GM23338 (cell line): Measurements from ENCODE around the gene ZFP62. TPM values are rescaled to one million over a fixed set of nuclear protein-coding genes. Genes with fewer than 3 reads are reported as not detected.

Experiments
- ATAC-seq: fragments of 200-7000 bp; cut with Tn5 transposase; 3 replicates; pipeline ENCODE4 v1.9.1; 2020
- DNase-seq: peaks from one replicate; pipeline ENCODE4 v3.0.0-alpha.2; 2015; ENCODE audit warnings: low spot score
- H2AFZ ChIP-seq: fragments of 200-600 bp; sonication (generic); 2 replicates; pipeline ENCODE4 v1.8.0; 2016; ENCODE audit warnings: antibody characterized with exemption, mild to moderate bottlenecking, moderate library complexity
- H3F3A ChIP-seq: fragments of 200-600 bp; sonication (generic); replicated peaks from 2 replicates; pipeline ENCODE4 v1.8.0; 2017; ENCODE audit warnings: antibody characterized with exemption, mixed run types, low read depth
- H3K27ac ChIP-seq: fragments of 200-600 bp; sonication (generic); 2 replicates; pipeline ENCODE4 v1.6.1; 2016; ENCODE audit warnings: low read depth
- H3K27me3 ChIP-seq: fragments of 200-600 bp; sonication (generic); 2 replicates; pipeline ENCODE4 v1.8.0; 2016; ENCODE audit warnings: mild to moderate bottlenecking, mixed run types, moderate library complexity; ENCODE audit not compliant: insufficient read depth
- H3K36me3 ChIP-seq: fragments of 200-600 bp; sonication (generic); 2 replicates; pipeline ENCODE4 v1.8.0; 2016; ENCODE audit warnings: mild to moderate bottlenecking; ENCODE audit not compliant: insufficient read depth
- H3K4me1 ChIP-seq: fragments of 200-600 bp; sonication (generic); 2 replicates; pipeline ENCODE4 v1.8.0; 2016; ENCODE audit warnings: mild to moderate bottlenecking, moderate library complexity; ENCODE audit not compliant: insufficient read depth
- H3K4me2 ChIP-seq: fragments of 200-600 bp; sonication (generic); 2 replicates; pipeline ENCODE4 v1.7.1; 2017; ENCODE audit warnings: mixed run types
- H3K4me3 ChIP-seq: fragments of 200-600 bp; sonication (generic); 2 replicates; pipeline ENCODE4 v1.6.1; 2016; ENCODE audit warnings: mixed run types
- H3K79me2 ChIP-seq: fragments of 200-600 bp; sonication (generic); replicated peaks from 2 replicates; pipeline ENCODE4 v1.8.0; 2017; ENCODE audit warnings: mild to moderate bottlenecking; ENCODE audit not compliant: insufficient read depth
- H3K9me2 ChIP-seq: fragments of 200-600 bp; sonication (generic); 2 replicates; pipeline ENCODE4 v1.8.0; 2017; ENCODE audit not compliant: insufficient read depth
- H4K20me1 ChIP-seq: fragments of 200-600 bp; sonication (generic); replicated peaks from 2 replicates; pipeline ENCODE4 v1.8.0; 2017; ENCODE audit warnings: mild to moderate bottlenecking; ENCODE audit not compliant: insufficient read depth
- H3K27ac Mint-ChIP-seq: 2 replicates; pipeline ENCODE4 v1.8.0; 2020; ENCODE audit warnings: inconsistent platforms, mild to moderate bottlenecking, moderate library complexity, mixed read lengths
- H3K27me3 Mint-ChIP-seq: 3 replicates; pipeline ENCODE4 v1.8.0; 2022; ENCODE audit warnings: low read depth, mild to moderate bottlenecking, moderate library complexity, mixed read lengths, inconsistent platforms; ENCODE audit not compliant: insufficient read depth, poor library complexity
- H3K36me3 Mint-ChIP-seq: 3 replicates; pipeline ENCODE4 v1.8.0; 2021; ENCODE audit warnings: low read depth, mild to moderate bottlenecking, inconsistent platforms, moderate library complexity, mixed read lengths
- H3K4me1 Mint-ChIP-seq: 3 replicates; pipeline ENCODE4 v1.8.0; 2020; ENCODE audit warnings: mild to moderate bottlenecking, inconsistent platforms, mixed read lengths
- H3K4me3 Mint-ChIP-seq: 3 replicates; pipeline ENCODE4 v1.8.0; 2021; ENCODE audit warnings: moderate library complexity, mild to moderate bottlenecking, inconsistent platforms, mixed read lengths
- H3K9me3 Mint-ChIP-seq: 3 replicates; pipeline ENCODE4 v1.8.0; 2020; ENCODE audit warnings: moderate library complexity, mild to moderate bottlenecking, inconsistent platforms, mixed read lengths
- EZH2 ChIP-seq: fragments of 200-600 bp; sonication (generic); IDR thresholded peaks from one replicate; pipeline ENCODE4 v1.8.0; 2017; ENCODE audit warnings: antibody characterized with exemption, mild to moderate bottlenecking, low read depth; ENCODE audit not compliant: unreplicated experiment
- JUNB ChIP-seq: IDR thresholded peaks from one replicate; pipeline ENCODE4 v1.6.1; 2016; ENCODE audit warnings: antibody characterized with exemption; ENCODE audit not compliant: unreplicated experiment
- polyA plus RNA-seq: library from polyadenylated mRNA; unstranded; fragments of >200 nt; fragmentation: Nextera tagmentation; extraction: Ambion mirVana; gene quantifications from 2 replicates; pipeline ENCODE4 v1.2.1, GENCODE V29; 2016
- total RNA-seq: library from RNA; depleted of rRNA; stranded (reverse); fragments of >200 nt; shearing (Covaris generic); gene quantifications from 2 replicates; pipeline ENCODE4 v1.2.3, GENCODE V29; 2014
- TF ChIP-seq, protein P1 (sequence below): fragments of 250-450 bp; sonication (Bioruptor Pico); IDR thresholded peaks from 2 replicates; pipeline ENCODE4 v1.5.0; 2020; ENCODE audit warnings: mild to moderate bottlenecking, moderate library complexity
- TF ChIP-seq, protein P2 (sequence below): IDR thresholded peaks from one replicate; pipeline ENCODE4 v1.6.1; 2018; ENCODE audit warnings: antibody characterized with exemption; ENCODE audit not compliant: unreplicated experiment

ZFP62 gene
- total and polyA plus RNA-seq, 2 experiments from 2014 or later, result 32.9 to 33.2 TPM

- TF ChIP-seq, protein P1, sequence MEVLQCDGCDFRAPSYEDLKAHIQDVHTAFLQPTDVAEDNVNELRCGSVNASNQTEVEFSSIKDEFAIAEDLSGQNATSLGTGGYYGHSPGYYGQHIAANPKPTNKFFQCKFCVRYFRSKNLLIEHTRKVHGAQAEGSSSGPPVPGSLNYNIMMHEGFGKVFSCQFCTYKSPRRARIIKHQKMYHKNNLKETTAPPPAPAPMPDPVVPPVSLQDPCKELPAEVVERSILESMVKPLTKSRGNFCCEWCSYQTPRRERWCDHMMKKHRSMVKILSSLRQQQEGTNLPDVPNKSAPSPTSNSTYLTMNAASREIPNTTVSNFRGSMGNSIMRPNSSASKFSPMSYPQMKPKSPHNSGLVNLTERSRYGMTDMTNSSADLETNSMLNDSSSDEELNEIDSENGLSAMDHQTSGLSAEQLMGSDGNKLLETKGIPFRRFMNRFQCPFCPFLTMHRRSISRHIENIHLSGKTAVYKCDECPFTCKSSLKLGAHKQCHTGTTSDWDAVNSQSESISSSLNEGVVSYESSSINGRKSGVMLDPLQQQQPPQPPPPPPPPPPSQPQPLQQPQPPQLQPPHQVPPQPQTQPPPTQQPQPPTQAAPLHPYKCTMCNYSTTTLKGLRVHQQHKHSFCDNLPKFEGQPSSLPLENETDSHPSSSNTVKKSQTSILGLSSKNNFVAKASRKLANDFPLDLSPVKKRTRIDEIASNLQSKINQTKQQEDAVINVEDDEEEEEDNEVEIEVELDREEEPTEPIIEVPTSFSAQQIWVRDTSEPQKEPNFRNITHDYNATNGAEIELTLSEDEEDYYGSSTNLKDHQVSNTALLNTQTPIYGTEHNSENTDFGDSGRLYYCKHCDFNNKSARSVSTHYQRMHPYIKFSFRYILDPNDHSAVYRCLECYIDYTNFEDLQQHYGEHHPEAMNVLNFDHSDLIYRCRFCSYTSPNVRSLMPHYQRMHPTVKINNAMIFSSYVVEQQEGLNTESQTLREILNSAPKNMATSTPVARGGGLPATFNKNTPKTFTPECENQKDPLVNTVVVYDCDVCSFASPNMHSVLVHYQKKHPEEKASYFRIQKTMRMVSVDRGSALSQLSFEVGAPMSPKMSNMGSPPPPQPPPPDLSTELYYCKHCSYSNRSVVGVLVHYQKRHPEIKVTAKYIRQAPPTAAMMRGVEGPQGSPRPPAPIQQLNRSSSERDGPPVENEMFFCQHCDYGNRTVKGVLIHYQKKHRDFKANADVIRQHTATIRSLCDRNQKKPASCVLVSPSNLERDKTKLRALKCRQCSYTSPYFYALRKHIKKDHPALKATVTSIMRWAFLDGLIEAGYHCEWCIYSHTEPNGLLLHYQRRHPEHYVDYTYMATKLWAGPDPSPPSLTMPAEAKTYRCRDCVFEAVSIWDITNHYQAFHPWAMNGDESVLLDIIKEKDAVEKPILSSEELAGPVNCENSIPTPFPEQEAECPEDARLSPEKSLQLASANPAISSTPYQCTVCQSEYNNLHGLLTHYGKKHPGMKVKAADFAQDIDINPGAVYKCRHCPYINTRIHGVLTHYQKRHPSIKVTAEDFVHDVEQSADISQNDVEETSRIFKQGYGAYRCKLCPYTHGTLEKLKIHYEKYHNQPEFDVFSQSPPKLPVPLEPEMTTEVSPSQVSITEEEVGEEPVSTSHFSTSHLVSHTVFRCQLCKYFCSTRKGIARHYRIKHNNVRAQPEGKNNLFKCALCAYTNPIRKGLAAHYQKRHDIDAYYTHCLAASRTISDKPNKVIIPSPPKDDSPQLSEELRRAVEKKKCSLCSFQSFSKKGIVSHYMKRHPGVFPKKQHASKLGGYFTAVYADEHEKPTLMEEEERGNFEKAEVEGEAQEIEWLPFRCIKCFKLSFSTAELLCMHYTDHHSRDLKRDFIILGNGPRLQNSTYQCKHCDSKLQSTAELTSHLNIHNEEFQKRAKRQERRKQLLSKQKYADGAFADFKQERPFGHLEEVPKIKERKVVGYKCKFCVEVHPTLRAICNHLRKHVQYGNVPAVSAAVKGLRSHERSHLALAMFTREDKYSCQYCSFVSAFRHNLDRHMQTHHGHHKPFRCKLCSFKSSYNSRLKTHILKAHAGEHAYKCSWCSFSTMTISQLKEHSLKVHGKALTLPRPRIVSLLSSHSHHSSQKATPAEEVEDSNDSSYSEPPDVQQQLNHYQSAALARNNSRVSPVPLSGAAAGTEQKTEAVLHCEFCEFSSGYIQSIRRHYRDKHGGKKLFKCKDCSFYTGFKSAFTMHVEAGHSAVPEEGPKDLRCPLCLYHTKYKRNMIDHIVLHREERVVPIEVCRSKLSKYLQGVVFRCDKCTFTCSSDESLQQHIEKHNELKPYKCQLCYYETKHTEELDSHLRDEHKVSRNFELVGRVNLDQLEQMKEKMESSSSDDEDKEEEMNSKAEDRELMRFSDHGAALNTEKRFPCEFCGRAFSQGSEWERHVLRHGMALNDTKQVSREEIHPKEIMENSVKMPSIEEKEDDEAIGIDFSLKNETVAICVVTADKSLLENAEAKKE (CRISPR knock-in tag), result no peak
These were observed 30.6 kb downstream of the ZFP62 start (continued) for GRCh38 chr5:180830253-180831138.

- H3K27me3 Mint-ChIP-seq, result peaks cover 46% of the 10 kb centered on the region
- H3F3A ChIP-seq, result 0 out of 2 replicates have a peak, but pooled peaks cover 7% of the 10 kb centered on the region
- ATAC-seq, result no peak
- DNase-seq, result no peak
- peaks cover 4% of the 10 kb centered on the region; the same call in 1 of the 2 replicates for H3K36me3 ChIP-seq
- peak overlapping the region; percentile 88; the same call in 1 of the 3 replicates for H3K4me3 Mint-ChIP-seq
- no peak overlapping the region for H2AFZ ChIP-seq
- peaks cover 19% of the 10 kb centered on the region for H3K4me1 Mint-ChIP-seq
- H4K20me1 ChIP-seq, result 0 out of 2 replicates have a peak, but pooled peaks cover 7% of the 10 kb centered on the region
- no peaks in the 10 kb centered on the region for H3K9me2 ChIP-seq
- H3K27ac ChIP-seq, result no peak overlapping the region
- H3K79me2 ChIP-seq, result no peaks in the 10 kb centered on the region
- H3K4me2 ChIP-seq, result no peak overlapping the region
- H3K9me3 Mint-ChIP-seq, result peaks cover 39% of the 10 kb centered on the region
- H3K4me3 ChIP-seq, result no peak overlapping the region
- peaks cover 8% of the 10 kb centered on the region; the same call in 1 of the 2 replicates for H3K4me1 ChIP-seq
- no peak overlapping the region for H3K27ac Mint-ChIP-seq
- H3K36me3 Mint-ChIP-seq, result peaks cover 36% of the 10 kb centered on the region
- peaks cover 47% of the 10 kb centered on the region for H3K27me3 ChIP-seq
- TF ChIP-seq, protein P2, sequence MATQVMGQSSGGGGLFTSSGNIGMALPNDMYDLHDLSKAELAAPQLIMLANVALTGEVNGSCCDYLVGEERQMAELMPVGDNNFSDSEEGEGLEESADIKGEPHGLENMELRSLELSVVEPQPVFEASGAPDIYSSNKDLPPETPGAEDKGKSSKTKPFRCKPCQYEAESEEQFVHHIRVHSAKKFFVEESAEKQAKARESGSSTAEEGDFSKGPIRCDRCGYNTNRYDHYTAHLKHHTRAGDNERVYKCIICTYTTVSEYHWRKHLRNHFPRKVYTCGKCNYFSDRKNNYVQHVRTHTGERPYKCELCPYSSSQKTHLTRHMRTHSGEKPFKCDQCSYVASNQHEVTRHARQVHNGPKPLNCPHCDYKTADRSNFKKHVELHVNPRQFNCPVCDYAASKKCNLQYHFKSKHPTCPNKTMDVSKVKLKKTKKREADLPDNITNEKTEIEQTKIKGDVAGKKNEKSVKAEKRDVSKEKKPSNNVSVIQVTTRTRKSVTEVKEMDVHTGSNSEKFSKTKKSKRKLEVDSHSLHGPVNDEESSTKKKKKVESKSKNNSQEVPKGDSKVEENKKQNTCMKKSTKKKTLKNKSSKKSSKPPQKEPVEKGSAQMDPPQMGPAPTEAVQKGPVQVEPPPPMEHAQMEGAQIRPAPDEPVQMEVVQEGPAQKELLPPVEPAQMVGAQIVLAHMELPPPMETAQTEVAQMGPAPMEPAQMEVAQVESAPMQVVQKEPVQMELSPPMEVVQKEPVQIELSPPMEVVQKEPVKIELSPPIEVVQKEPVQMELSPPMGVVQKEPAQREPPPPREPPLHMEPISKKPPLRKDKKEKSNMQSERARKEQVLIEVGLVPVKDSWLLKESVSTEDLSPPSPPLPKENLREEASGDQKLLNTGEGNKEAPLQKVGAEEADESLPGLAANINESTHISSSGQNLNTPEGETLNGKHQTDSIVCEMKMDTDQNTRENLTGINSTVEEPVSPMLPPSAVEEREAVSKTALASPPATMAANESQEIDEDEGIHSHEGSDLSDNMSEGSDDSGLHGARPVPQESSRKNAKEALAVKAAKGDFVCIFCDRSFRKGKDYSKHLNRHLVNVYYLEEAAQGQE, result no peak
- no peak for TF ChIP-seq JUNB
- TF ChIP-seq EZH2, result no peak
These were observed 31.4 kb downstream of the ZFP62 start for GRCh38 chr5:180829726-180830125.
